HepG2 (cell line): ENCODE data around the gene HSPA1B. TPM values are rescaled to one million over a fixed set of nuclear protein-coding genes. Genes with fewer than 3 reads are reported as not detected.

ENCODE experiments used
- HNRNPLL ChIP-seq: fragments of 200-400 bp; formaldehyde crosslinking; IDR thresholded peaks from 2 replicates; pipeline ENCODE4 v1.6.1; 2017; ENCODE audit warnings: mild to moderate bottlenecking, low read depth, low read length; ENCODE audit not compliant: poor library complexity, severe bottlenecking
- TBX3 ChIP-seq: fragments of 450-650 bp; IDR thresholded peaks from 2 replicates; pipeline ENCODE4 v1.6.1; 2017; ENCODE audit warnings: antibody characterized with exemption, mild to moderate bottlenecking, inconsistent platforms, borderline replicate concordance
- ZMYM3 ChIP-seq: sonication (generic); formaldehyde crosslinking; IDR thresholded peaks from 2 replicates; pipeline ENCODE4 v1.5.1; 2020; ENCODE audit warnings: mild to moderate bottlenecking, missing genetic modification reagents
- ZNF557 ChIP-seq: sonication (generic); formaldehyde crosslinking; IDR thresholded peaks from 2 replicates; pipeline ENCODE4 v1.4.0; 2020; ENCODE audit warnings: missing genetic modification reagents
- ZNF564 ChIP-seq: sonication (generic); formaldehyde crosslinking; IDR thresholded peaks from 2 replicates; pipeline ENCODE4 v1.8.1; 2023; ENCODE audit warnings: mild to moderate bottlenecking, missing genetic modification reagents
- ZNF577 ChIP-seq: sonication (generic); formaldehyde crosslinking; IDR thresholded peaks from 2 replicates; pipeline ENCODE4 v1.4.0; 2020; ENCODE audit warnings: mild to moderate bottlenecking, low read depth, missing genetic modification reagents, borderline replicate concordance
- polyA plus RNA-seq, 8 experiments: library from polyadenylated mRNA; depleted of rRNA in 3 of 8; stranded (reverse) in 7 of 8; unstranded in 1 of 8; fragments of >200 nt; fragmentation: Illumina TruSeq in 4 of 8; extraction: Trizol in 4 of 8; gene quantifications; 2 replicates each; pipeline versions ENCODE4 v1.2.1 to v1.2.3, GENCODE V29; 2011 to 2016; ENCODE audit warnings: low read depth in 4 of 8, missing spikeins in 1 of 8, mixed read lengths in 1 of 8; ENCODE audit not compliant: insufficient read depth in 1 of 8
- total RNA-seq, 5 experiments: library from RNA; depleted of rRNA; stranded (reverse); fragments of >200 nt; fragmentation: Illumina TruSeq; extraction: Trizol; gene quantifications; 2 replicates each; pipeline ENCODE4 v1.2.3, GENCODE V29; 2016; ENCODE audit warnings: low read depth in 1 of 5
- TF ChIP-seq, protein P1 (sequence below): sonication (generic); formaldehyde crosslinking; IDR thresholded peaks from 2 replicates; pipeline ENCODE4 v1.4.0; 2020; ENCODE audit warnings: mild to moderate bottlenecking, low read depth, missing genetic modification reagents
- TF ChIP-seq, protein P2 (sequence below): sonication (generic); formaldehyde crosslinking; IDR thresholded peaks from 2 replicates; pipeline ENCODE4 v1.4.0; 2020; ENCODE audit warnings: missing genetic modification reagents
- TF ChIP-seq, protein P3 (sequence below): sonication (generic); formaldehyde crosslinking; IDR thresholded peaks from 2 replicates; pipeline ENCODE4 v1.5.0; 2020; ENCODE audit warnings: missing genetic modification reagents, mild to moderate bottlenecking, borderline replicate concordance
- TF ChIP-seq, protein P4 (sequence below): sonication (generic); formaldehyde crosslinking; IDR thresholded peaks from 2 replicates; pipeline ENCODE4 v1.8.0; 2022; ENCODE audit warnings: mild to moderate bottlenecking, missing genetic modification reagents; ENCODE audit not compliant: insufficient replicate concordance
- TF ChIP-seq, protein P5 (sequence below): sonication (generic); formaldehyde crosslinking; IDR thresholded peaks from 2 replicates; pipeline ENCODE4 v1.9.0; 2022; ENCODE audit warnings: missing genetic modification reagents, mild to moderate bottlenecking, borderline replicate concordance
- TF ChIP-seq, protein P6 (sequence below): IDR thresholded peaks from 2 replicates; pipeline ENCODE4 v1.6.1; 2016

The HSPA1B gene
- total and polyA plus RNA-seq, 2 of the 13 experiments (the other 11 are each of a cell fraction or from before 2014, with no cell fraction given), result 26.0 to 186 TPM

DNA sequence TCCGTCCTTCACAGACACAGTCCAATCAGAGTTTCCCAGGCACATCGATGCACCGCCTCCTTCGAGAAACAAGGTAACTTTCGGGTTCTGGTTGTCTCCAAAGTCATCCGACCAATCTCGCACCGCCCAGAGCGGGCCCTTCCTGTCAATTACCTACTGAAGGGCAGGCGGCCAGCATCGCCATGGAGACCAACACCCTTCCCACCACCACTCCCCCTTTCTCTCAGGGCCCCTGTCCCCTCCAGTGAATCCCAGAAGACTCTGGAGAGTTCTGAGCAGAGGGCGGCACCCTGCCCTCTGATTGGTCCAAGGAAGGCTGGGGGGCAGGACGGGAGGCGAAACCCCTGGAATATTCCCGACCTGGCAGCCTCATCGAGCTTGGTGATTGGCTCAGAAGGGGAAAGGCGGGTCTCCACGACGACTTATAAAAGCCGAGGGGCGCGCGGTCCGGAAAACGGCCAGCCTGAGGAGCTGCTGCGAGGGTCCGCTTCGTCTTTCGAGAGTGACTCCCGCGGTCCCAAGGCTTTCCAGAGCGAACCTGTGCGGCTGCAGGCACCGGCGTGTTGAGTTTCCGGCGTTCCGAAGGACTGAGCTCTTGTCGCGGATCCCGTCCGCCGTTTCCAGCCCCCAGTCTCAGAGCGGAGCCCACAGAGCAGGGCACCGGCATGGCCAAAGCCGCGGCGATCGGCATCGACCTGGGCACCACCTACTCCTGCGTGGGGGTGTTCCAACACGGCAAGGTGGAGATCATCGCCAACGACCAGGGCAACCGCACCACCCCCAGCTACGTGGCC is at the start of gene HSPA1B (continued):
- TF ChIP-seq, protein P1, sequence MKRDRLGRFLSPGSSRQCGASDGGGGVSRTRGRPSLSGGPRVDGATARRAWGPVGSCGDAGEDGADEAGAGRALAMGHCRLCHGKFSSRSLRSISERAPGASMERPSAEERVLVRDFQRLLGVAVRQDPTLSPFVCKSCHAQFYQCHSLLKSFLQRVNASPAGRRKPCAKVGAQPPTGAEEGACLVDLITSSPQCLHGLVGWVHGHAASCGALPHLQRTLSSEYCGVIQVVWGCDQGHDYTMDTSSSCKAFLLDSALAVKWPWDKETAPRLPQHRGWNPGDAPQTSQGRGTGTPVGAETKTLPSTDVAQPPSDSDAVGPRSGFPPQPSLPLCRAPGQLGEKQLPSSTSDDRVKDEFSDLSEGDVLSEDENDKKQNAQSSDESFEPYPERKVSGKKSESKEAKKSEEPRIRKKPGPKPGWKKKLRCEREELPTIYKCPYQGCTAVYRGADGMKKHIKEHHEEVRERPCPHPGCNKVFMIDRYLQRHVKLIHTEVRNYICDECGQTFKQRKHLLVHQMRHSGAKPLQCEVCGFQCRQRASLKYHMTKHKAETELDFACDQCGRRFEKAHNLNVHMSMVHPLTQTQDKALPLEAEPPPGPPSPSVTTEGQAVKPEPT, result no peak
- TF ChIP-seq, protein P2, sequence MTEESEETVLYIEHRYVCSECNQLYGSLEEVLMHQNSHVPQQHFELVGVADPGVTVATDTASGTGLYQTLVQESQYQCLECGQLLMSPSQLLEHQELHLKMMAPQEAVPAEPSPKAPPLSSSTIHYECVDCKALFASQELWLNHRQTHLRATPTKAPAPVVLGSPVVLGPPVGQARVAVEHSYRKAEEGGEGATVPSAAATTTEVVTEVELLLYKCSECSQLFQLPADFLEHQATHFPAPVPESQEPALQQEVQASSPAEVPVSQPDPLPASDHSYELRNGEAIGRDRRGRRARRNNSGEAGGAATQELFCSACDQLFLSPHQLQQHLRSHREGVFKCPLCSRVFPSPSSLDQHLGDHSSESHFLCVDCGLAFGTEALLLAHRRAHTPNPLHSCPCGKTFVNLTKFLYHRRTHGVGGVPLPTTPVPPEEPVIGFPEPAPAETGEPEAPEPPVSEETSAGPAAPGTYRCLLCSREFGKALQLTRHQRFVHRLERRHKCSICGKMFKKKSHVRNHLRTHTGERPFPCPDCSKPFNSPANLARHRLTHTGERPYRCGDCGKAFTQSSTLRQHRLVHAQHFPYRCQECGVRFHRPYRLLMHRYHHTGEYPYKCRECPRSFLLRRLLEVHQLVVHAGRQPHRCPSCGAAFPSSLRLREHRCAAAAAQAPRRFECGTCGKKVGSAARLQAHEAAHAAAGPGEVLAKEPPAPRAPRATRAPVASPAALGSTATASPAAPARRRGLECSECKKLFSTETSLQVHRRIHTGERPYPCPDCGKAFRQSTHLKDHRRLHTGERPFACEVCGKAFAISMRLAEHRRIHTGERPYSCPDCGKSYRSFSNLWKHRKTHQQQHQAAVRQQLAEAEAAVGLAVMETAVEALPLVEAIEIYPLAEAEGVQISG (CRISPR knock-in tag), result peak; percentile 60; the same call in 1 of the 2 replicates
- TF ChIP-seq, protein P3, sequence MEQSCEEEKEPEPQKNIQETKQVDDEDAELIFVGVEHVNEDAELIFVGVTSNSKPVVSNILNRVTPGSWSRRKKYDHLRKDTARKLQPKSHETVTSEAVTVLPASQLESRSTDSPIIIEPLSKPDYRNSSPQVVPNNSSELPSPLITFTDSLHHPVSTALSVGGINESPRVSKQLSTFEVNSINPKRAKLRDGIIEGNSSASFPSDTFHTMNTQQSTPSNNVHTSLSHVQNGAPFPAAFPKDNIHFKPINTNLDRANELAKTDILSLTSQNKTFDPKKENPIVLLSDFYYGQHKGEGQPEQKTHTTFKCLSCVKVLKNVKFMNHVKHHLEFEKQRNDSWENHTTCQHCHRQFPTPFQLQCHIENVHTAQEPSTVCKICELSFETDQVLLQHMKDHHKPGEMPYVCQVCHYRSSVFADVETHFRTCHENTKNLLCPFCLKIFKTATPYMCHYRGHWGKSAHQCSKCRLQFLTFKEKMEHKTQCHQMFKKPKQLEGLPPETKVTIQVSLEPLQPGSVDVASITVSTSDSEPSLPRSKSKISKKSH (CRISPR knock-in tag), result peak; percentile 97
- TF ChIP-seq ZMYM3 (CRISPR knock-in tag), result no peak
- 0 out of 2 replicates have a peak, but pooled peaks have one; percentile 5 for TF ChIP-seq TBX3
- TF ChIP-seq ZNF577, result no peak
- no peak for TF ChIP-seq HNRNPLL
- TF ChIP-seq, protein P4, sequence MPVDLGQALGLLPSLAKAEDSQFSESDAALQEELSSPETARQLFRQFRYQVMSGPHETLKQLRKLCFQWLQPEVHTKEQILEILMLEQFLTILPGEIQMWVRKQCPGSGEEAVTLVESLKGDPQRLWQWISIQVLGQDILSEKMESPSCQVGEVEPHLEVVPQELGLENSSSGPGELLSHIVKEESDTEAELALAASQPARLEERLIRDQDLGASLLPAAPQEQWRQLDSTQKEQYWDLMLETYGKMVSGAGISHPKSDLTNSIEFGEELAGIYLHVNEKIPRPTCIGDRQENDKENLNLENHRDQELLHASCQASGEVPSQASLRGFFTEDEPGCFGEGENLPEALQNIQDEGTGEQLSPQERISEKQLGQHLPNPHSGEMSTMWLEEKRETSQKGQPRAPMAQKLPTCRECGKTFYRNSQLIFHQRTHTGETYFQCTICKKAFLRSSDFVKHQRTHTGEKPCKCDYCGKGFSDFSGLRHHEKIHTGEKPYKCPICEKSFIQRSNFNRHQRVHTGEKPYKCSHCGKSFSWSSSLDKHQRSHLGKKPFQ, result peak; percentile 64
- TF ChIP-seq, protein P5, sequence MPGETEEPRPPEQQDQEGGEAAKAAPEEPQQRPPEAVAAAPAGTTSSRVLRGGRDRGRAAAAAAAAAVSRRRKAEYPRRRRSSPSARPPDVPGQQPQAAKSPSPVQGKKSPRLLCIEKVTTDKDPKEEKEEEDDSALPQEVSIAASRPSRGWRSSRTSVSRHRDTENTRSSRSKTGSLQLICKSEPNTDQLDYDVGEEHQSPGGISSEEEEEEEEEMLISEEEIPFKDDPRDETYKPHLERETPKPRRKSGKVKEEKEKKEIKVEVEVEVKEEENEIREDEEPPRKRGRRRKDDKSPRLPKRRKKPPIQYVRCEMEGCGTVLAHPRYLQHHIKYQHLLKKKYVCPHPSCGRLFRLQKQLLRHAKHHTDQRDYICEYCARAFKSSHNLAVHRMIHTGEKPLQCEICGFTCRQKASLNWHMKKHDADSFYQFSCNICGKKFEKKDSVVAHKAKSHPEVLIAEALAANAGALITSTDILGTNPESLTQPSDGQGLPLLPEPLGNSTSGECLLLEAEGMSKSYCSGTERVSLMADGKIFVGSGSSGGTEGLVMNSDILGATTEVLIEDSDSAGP, result peak; percentile 79
- TF ChIP-seq, protein P6, sequence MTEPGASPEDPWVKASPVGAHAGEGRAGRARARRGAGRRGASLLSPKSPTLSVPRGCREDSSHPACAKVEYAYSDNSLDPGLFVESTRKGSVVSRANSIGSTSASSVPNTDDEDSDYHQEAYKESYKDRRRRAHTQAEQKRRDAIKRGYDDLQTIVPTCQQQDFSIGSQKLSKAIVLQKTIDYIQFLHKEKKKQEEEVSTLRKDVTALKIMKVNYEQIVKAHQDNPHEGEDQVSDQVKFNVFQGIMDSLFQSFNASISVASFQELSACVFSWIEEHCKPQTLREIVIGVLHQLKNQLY, result peak; percentile 64; the same call in 1 of the 2 replicates
- TF ChIP-seq ZNF557 (CRISPR knock-in tag), result no peak; the same call in 1 of the 2 replicates
- 0 out of 2 replicates have a peak, but pooled peaks have one; percentile 46 for TF ChIP-seq ZNF564 (CRISPR knock-in tag)
- TF ChIP-seq, all 625 proteins: peak for 343
